Naive B cell (primary cell): Measurements from ENCODE around the gene NECTIN3. TPM values are rescaled to one million over a fixed set of nuclear protein-coding genes. Genes with fewer than 3 reads are reported as not detected.

Experiments used
- ATAC-seq, 2 donors: fragments of 150-1000 bp; cut with Tn5 transposase; 2 replicates each; pipeline ENCODE4 v1.10.0; 2021; ENCODE audit warnings: low read depth in 2 of 2, mild to moderate bottlenecking in 2 of 2, moderate library complexity in 2 of 2
- DNase-seq: peaks from one replicate; pipeline ENCODE4 v3.0.0; 2022
- H3K27ac Mint-ChIP-seq, 6 donors: one replicate each; pipeline ENCODE4 v1.8.0; 2020 to 2022; ENCODE audit warnings: mild to moderate bottlenecking in 6 of 6, mixed read lengths in 6 of 6, moderate library complexity in 5 of 6, inconsistent platforms in 2 of 6
- H3K27me3 Mint-ChIP-seq, 3 donors: one replicate each; pipeline ENCODE4 v1.8.0; 2021 to 2022; ENCODE audit warnings: mixed read lengths in 3 of 3, mild to moderate bottlenecking in 1 of 3
- H3K36me3 Mint-ChIP-seq, 2 donors: one replicate each; pipeline ENCODE4 v1.8.0; 2020 to 2022; ENCODE audit warnings: mixed read lengths in 2 of 2, inconsistent platforms in 1 of 2, mild to moderate bottlenecking in 1 of 2
- H3K4me1 Mint-ChIP-seq, 3 donors: one replicate each; pipeline ENCODE4 v1.8.0; 2020 to 2022; ENCODE audit warnings: mixed read lengths in 3 of 3, inconsistent platforms in 1 of 3, mild to moderate bottlenecking in 1 of 3, moderate library complexity in 1 of 3
- H3K4me3 Mint-ChIP-seq, 8 donors: one replicate each; pipeline ENCODE4 v1.8.0; 2020 to 2022; ENCODE audit warnings: mild to moderate bottlenecking in 8 of 8, mixed read lengths in 8 of 8, moderate library complexity in 8 of 8, inconsistent platforms in 2 of 8
- H3K9me3 Mint-ChIP-seq, 7 donors: one replicate each; pipeline ENCODE4 v1.8.0; 2020 to 2022; ENCODE audit warnings: mixed read lengths in 7 of 7, mild to moderate bottlenecking in 5 of 7, inconsistent platforms in 2 of 7, moderate library complexity in 1 of 7
- polyA plus RNA-seq, 6 donors: library from polyadenylated mRNA; unstranded; fragments of 300-500 nt; fragmentation: Illumina TruSeq; gene quantifications; one replicate each; pipeline ENCODE4 v1.2.3, GENCODE V29; 2021; ENCODE audit warnings: low read depth in 6 of 6

NECTIN3 gene
- polyA plus RNA-seq = 1 to 10 TPM in 1 of 6 donors, under 1 TPM in 2, not detected in 3; 0.42 to 2.0 (median 0.89) TPM

DNA sequence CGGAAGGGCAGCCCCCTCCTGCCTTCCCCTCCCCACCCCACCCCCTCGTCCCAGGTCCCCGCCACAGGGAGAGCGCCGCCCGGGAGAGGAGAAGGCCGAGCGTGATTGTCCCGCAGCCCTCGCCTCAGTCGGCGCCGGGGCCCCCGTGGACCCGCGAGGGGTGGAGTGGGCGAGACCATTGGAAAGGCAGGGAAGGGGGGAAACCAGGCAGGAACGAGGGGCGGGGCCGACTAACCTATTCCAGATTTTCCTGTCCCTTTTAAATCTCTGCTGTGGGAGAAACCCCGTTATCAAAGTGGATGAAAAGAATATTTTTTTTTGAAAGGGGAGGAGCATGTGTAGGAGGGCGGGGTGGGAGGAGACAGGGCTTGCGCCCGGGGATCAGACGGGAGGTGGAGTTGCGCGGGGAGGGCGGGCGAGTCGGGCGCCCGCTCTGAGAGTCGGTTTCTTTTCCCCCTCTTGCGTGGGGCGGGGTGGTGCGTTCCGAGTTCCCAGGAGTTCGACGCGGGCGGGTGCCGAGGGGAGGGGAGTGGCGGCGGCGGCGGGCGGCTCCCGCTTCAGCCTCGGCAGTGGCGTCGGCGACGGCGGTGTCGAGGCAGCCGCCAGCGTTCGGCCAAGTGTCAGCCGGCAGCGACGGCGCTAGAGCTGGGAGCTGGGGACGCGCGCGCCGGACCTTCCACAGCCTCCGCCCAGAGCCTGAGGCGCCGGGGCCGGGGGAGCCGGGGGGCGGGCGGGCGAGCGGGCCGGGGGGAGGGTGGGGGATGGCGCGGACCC, at the start of gene NECTIN3:
NECTIN3 (plus strand) TSS at position 560 of the 774 bp plus-strand sequence; CDS start at position 762, 202 bp downstream.
- peak within 1 kb of the TSS in 2 of 6 donors; percentile 72 to 81 for H3K27ac Mint-ChIP-seq
- H3K36me3 Mint-ChIP-seq = no peaks in the 10 kb centered on the region
- peak within 1 kb of the TSS; percentile 85 to 94 (median 91) for H3K4me3 Mint-ChIP-seq
- peaks cover 0 to 2% (median 0%) of the 10 kb centered on the region in 7 donors for H3K9me3 Mint-ChIP-seq
- DNase-seq (peak; percentile 45), ATAC-seq (peak; percentile 84 to 88)
- peaks cover 44 to 61% (median 54%) of the 10 kb centered on the region in 3 donors for H3K27me3 Mint-ChIP-seq
- H3K4me1 Mint-ChIP-seq = peaks cover 21 to 33% (median 25%) of the 10 kb centered on the region in 3 donors

- no peak overlapping the region for H3K4me3 Mint-ChIP-seq
- H3K27ac Mint-ChIP-seq = no peak overlapping the region
- ATAC-seq (no peak), DNase-seq (no peak)
- peaks cover 0 to 4% (median 2%) of the 10 kb centered on the region in 7 donors for H3K9me3 Mint-ChIP-seq
- peaks cover 0 to 11% (median 0%) of the 10 kb centered on the region in 3 donors for H3K27me3 Mint-ChIP-seq
- no peaks in the 10 kb centered on the region for H3K36me3 Mint-ChIP-seq
- H3K4me1 Mint-ChIP-seq = no peaks in the 10 kb centered on the region
Observed at GRCh38 chr3:111027868-111028267, 43.7 kb upstream of the NECTIN3 start.

DNA sequence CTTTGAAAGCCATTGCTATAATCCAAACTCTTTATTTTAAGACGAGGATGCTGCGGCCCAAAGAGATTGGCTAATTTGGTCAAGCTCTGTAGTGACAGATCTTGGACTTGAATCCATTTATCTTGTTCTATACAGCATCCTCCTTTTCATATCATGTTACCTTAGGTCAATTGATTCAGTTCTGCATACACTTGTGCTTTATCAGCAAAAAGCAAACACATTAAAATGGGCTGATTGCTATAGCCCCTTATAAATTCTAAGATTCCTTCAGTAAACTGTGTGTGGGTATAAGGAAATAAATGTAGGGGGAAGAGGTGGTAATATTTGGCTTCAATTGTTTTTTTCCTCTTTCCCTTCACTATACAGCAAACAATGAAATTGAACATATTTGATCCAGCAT, 40.1 kb upstream of the NECTIN3 start:
- ATAC-seq (no peak), DNase-seq (no peak)
- H3K4me3 Mint-ChIP-seq = no peak overlapping the region
- H3K27me3 Mint-ChIP-seq = peaks cover 0 to 11% (median 0%) of the 10 kb centered on the region in 3 donors
- H3K36me3 Mint-ChIP-seq = no peaks in the 10 kb centered on the region
- H3K27ac Mint-ChIP-seq = no peak overlapping the region
- no peaks in the 10 kb centered on the region for H3K4me1 Mint-ChIP-seq
- peaks cover 4 to 14% (median 8%) of the 10 kb centered on the region in 7 donors for H3K9me3 Mint-ChIP-seq

- Mint-ChIP-seq H3K4me1 (no peaks in the 10 kb centered on the region), H3K36me3 (peaks cover 0 to 6% of the 10 kb centered on the region in 2 donors), H3K4me3 (no peak overlapping the region), H3K27me3 (peaks cover 0 to 6% (median 0%) of the 10 kb centered on the region in 3 donors), H3K27ac (no peak overlapping the region), H3K9me3 (peaks cover 10 to 25% (median 16%) of the 10 kb centered on the region in 7 donors)
- ATAC-seq (no peak), DNase-seq (no peak)
Observed at GRCh38 chr3:111032677-111033076, 38.9 kb upstream of the NECTIN3 start.

- H3K36me3 Mint-ChIP-seq = peaks cover 0 to 8% of the 10 kb centered on the region in 2 donors
- no peaks in the 10 kb centered on the region for H3K4me1 Mint-ChIP-seq
- DNase-seq = no peak
- no peak for ATAC-seq
- peaks cover 0 to 6% (median 0%) of the 10 kb centered on the region in 3 donors for H3K27me3 Mint-ChIP-seq
- H3K27ac Mint-ChIP-seq = no peak overlapping the region
- H3K4me3 Mint-ChIP-seq = no peak overlapping the region
- peaks cover 12 to 34% (median 17%) of the 10 kb centered on the region in 7 donors for H3K9me3 Mint-ChIP-seq
Observed at GRCh38 chr3:111033470-111034050, 38.1 kb upstream of the NECTIN3 start.

DNA sequence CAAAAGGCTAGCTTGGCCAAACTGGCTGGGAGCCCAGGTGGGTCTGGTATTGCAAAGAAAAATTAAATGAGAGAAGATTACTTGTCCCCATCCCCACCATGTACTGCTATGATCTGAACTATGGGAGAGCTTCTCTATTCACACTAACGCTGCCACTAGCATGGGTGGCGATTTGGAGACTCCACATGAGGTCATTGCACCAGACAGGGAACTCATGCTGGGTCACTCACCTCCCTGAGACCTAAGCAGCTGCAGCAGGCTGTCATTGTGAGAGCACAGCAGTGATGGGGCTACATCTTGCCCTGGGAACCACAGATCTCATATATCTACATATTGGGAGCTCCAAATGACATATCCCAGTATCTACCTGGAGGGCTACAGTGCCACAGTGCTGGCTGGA, 36.3 kb upstream of the NECTIN3 start:
- Mint-ChIP-seq H3K27me3 (peaks cover 0 to 13% (median 0%) of the 10 kb centered on the region in 3 donors), H3K9me3 (peaks cover 14 to 40% (median 17%) of the 10 kb centered on the region in 7 donors), H3K4me1 (no peaks in the 10 kb centered on the region), H3K36me3 (peaks cover 7 to 8% of the 10 kb centered on the region in 2 donors), H3K27ac (no peak overlapping the region), H3K4me3 (no peak overlapping the region)
- no peak for DNase-seq
- ATAC-seq = no peak

DNA sequence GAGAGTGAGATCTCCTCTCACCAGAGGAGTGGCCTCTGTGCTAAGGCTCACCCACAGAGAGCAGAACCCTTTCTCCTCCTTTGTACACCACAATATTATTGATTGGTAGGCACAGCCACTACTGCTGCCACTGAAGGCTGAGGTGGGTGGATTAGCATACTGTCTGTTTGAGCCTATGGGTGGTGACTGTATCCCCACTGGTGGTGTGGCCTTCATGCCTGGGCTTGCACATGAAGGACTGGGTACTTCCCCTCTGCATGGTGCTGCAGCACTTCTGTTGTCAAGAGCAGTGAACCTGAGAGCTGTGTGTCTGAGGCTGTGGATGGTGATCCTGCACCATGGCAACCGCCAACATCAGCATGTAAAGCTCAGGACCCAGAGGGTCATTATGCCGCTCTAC, 35.7 kb upstream of the NECTIN3 start:
- Mint-ChIP-seq H3K4me1 (no peaks in the 10 kb centered on the region), H3K9me3 (peaks cover 14 to 41% (median 17%) of the 10 kb centered on the region in 7 donors), H3K4me3 (no peak overlapping the region), H3K27me3 (peaks cover 0 to 15% (median 0%) of the 10 kb centered on the region in 3 donors), H3K36me3 (peaks cover 7 to 8% of the 10 kb centered on the region in 2 donors), H3K27ac (no peak overlapping the region)
- ATAC-seq = no peak
- no peak for DNase-seq

- Mint-ChIP-seq H3K4me1 (no peaks in the 10 kb centered on the region), H3K27me3 (peaks cover 0 to 18% (median 0%) of the 10 kb centered on the region in 3 donors), H3K36me3 (peaks cover 7 to 8% of the 10 kb centered on the region in 2 donors), H3K27ac (no peak overlapping the region), H3K4me3 (no peak overlapping the region), H3K9me3 (peaks cover 13 to 45% (median 18%) of the 10 kb centered on the region in 7 donors)
- DNase-seq (no peak), ATAC-seq (no peak)
Observed at GRCh38 chr3:111040959-111041358, 30.7 kb upstream of the NECTIN3 start.

GRCh38 chr3:111045564-111045963, 26.1 kb upstream of the NECTIN3 start:
- Mint-ChIP-seq H3K27me3 (peaks cover 0 to 31% (median 0%) of the 10 kb centered on the region in 3 donors), H3K36me3 (no peaks in the 10 kb centered on the region), H3K9me3 (peaks cover 0 to 11% (median 2%) of the 10 kb centered on the region in 7 donors), H3K4me1 (no peaks in the 10 kb centered on the region), H3K4me3 (no peak overlapping the region), H3K27ac (peak overlapping the region in 1 of 6 donors; percentile 44)
- DNase-seq (no peak), ATAC-seq (no peak)

GRCh38 chr3:111047042-111047441, 24.6 kb upstream of the NECTIN3 start:
- no peaks in the 10 kb centered on the region for H3K36me3 Mint-ChIP-seq
- no peak for DNase-seq

DNA sequence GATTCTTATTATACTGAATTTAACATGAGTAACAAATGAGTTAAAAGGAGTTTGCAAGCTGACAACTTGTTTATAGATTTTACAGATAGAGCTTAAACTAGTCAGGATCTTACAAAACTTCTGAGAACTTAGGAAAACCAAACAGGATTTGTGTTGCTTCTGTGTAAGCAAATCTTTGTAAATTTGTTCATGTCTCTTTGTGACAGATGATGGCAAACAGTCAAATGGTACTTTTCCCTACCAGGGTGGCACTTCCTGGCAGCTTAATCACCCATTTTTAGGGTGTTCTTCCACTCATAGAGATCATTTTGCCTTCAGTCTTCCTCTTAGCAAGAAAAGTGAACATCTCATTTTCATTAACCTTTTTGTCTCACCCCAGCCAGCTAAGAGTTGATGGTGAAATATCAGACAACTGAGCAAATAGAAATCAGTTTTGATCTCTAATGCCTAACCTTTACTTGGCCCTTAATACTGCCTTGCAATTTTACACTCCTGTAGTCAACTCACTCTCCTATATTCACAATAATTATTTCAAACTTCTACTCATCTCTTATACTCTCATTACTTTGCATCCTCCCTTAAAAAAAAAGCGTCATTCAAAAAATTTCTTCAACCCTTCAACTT, 23.7 kb upstream of the NECTIN3 start:
- peaks cover 0 to 3% (median 0%) of the 10 kb centered on the region in 7 donors for H3K9me3 Mint-ChIP-seq
- H3K4me3 Mint-ChIP-seq = no peak overlapping the region
- H3K4me1 Mint-ChIP-seq = no peaks in the 10 kb centered on the region
- no peaks in the 10 kb centered on the region for H3K36me3 Mint-ChIP-seq
- ATAC-seq (no peak), DNase-seq (no peak)
- peaks cover 0 to 38% (median 12%) of the 10 kb centered on the region in 3 donors for H3K27me3 Mint-ChIP-seq
- H3K27ac Mint-ChIP-seq = peak overlapping the region in 1 of 6 donors; percentile 7

More at GRCh38 chr3:111047042-111047441, 24.6 kb upstream of the NECTIN3 start:
- H3K27me3 Mint-ChIP-seq = peaks cover 0 to 34% (median 10%) of the 10 kb centered on the region in 3 donors
- no peak overlapping the region for H3K4me3 Mint-ChIP-seq
- no peak overlapping the region for H3K27ac Mint-ChIP-seq
- ATAC-seq = no peak
- peaks cover 0 to 3% (median 0%) of the 10 kb centered on the region in 7 donors for H3K9me3 Mint-ChIP-seq
- no peaks in the 10 kb centered on the region for H3K4me1 Mint-ChIP-seq

DNA sequence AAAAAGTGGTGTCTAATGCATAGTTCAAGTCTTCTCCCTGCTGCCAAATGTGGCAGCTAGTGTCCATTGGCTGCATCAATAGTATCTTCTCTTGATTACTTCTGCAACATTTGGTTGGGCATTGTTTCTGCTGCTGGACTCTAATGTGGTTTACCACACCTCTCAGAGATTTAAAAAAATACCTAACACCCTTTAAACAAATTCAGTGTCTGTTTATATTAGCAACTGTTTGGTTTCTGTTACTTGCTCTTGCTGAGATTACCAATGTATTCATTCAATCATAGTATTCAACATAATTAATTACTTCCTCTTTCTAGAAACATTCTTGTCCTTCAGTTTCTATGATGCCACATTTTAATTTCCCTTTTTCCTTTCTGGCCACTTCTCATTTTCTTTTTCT, 20.3 kb upstream of the NECTIN3 start:
- DNase-seq (no peak), ATAC-seq (no peak)
- Mint-ChIP-seq H3K36me3 (peaks cover 0 to 9% of the 10 kb centered on the region in 2 donors), H3K4me3 (no peak overlapping the region), H3K9me3 (peaks cover 0 to 8% (median 2%) of the 10 kb centered on the region in 7 donors), H3K4me1 (no peaks in the 10 kb centered on the region), H3K27me3 (peaks cover 17 to 44% (median 27%) of the 10 kb centered on the region in 3 donors), H3K27ac (no peak overlapping the region)

DNA sequence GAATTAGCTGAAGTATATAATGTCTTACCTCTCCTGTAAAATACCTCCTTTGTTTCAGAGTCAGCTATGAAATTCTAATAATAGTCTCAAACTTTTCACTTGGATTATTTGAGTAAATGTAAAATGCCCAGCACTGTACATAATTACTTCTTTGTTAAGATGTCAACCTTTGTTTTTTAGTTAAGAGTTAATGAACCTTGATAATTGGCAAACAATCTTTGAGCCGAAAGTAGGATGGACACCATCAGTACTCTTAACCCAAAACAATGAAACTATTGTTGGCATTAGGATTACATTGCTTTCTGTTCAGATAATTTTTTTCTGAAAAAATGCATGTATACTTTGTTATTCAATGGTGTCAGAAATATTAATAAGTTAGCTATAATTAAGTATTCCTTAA, 3.0 kb upstream of the NECTIN3 start:
- Mint-ChIP-seq H3K4me3 (peak overlapping the region in 1 of 8 donors; percentile 51), H3K36me3 (no peaks in the 10 kb centered on the region), H3K9me3 (peaks cover 0 to 2% (median 0%) of the 10 kb centered on the region in 7 donors), H3K27me3 (peaks cover 21 to 37% (median 31%) of the 10 kb centered on the region in 3 donors), H3K27ac (no peak overlapping the region), H3K4me1 (peaks cover 20 to 33% (median 25%) of the 10 kb centered on the region in 3 donors)
- ATAC-seq (no peak), DNase-seq (no peak)
